WERI-Rb-1 (cell line): Measurements from ENCODE around the gene DUSP22.

Experiments
- DNase-seq: peaks from one replicate; pipeline ENCODE4 v3.0.0-alpha.2; 2020
- H3K27ac ChIP-seq: fragments of 250-450 bp; sonication (Bioruptor Pico); 2 replicates; pipeline ENCODE4 v1.5.1; 2020; ENCODE audit warnings: mild to moderate bottlenecking, moderate library complexity
- H3K27me3 ChIP-seq: fragments of 250-450 bp; sonication (Bioruptor Pico); 2 replicates; pipeline ENCODE4 v1.5.1; 2021; ENCODE audit warnings: mild to moderate bottlenecking, low read depth, moderate library complexity; ENCODE audit not compliant: insufficient read depth, severe bottlenecking
- H3K36me3 ChIP-seq: fragments of 250-450 bp; sonication (Bioruptor Pico); 2 replicates; pipeline ENCODE4 v1.5.1; 2020; ENCODE audit warnings: mild to moderate bottlenecking, moderate library complexity
- H3K4me3 ChIP-seq: 2 replicates; pipeline ENCODE4 v1.5.1; 2011; ENCODE audit warnings: low read depth, mild to moderate bottlenecking, control low read depth, low read length
- H3K9me3 ChIP-seq: fragments of 250-450 bp; sonication (Bioruptor Pico); 2 replicates; pipeline ENCODE4 v1.5.1; 2021; ENCODE audit warnings: mild to moderate bottlenecking, moderate library complexity; ENCODE audit not compliant: severe bottlenecking
- CTCF ChIP-seq: IDR thresholded peaks from 2 replicates; pipeline ENCODE4 v1.5.1; 2011; ENCODE audit warnings: low read depth, mild to moderate bottlenecking, control low read depth, inconsistent platforms, low read length

The DUSP22 gene

DNA sequence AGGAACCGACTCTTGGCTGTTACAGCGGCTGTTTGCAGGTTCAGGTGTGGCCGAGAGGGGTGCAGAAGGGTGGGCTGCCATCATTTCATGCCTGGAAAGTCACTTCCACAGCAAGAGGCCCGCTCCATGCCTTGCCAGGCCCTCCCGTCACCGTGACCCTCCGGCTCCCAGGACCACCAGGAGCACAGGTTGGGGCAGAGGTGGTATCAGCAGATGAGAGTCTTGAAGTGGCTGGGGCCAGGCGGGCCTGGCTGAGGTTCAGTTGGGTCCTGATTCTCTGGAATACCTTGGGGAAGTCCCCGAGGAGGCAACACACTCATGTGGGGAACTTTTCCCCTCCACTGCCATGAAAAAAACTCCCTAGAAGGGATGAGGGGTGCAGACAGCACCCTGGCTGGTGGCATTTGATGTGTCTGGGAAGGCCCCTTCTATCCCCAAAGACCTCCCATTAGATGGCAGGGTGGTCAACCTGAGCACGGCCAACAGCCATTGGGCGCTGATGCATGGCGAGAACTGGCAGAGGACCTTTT, 65.0 kb downstream of the DUSP22 start:
- H3K27ac ChIP-seq = no peak overlapping the region
- DNase-seq = no peak
- no peaks in the 10 kb centered on the region for H3K36me3 ChIP-seq
- TF ChIP-seq CTCF = no peak
- peaks cover 45% of the 10 kb centered on the region for H3K27me3 ChIP-seq
- H3K9me3 ChIP-seq = peaks cover under 1% of the 10 kb centered on the region
- H3K4me3 ChIP-seq = no peak overlapping the region

- Histone ChIP-seq H3K27ac (no peak overlapping the region), H3K4me3 (no peak overlapping the region), H3K36me3 (no peaks in the 10 kb centered on the region), H3K27me3 (peaks cover 51% of the 10 kb centered on the region), H3K9me3 (peaks cover 6% of the 10 kb centered on the region)
- no peak for TF ChIP-seq CTCF
- no peak for DNase-seq
These were observed 65.6 kb downstream of the DUSP22 start for GRCh38 chr6:357791-358341.

DNA sequence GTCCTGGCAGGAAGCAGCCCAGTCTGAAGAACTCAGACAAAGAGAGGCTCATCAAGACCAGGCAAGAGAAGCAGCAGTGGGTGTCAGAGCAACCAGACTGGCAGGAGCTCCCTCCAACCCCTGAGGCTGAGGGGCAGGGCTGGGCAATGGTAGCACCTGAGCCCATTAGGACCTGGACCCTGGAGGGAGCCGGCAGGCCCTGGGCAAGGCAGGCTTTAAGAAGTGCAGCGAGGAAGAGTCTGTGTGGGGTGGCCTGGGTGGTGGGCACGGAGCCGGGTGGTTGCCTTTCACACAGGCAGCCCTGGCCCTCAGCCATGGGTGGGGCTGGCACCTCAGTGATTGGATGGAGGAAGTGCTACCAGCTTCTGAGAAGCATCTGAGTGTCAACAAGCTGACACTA, 66.1 kb downstream of the DUSP22 start:
- Histone ChIP-seq H3K27me3 (peaks cover 52% of the 10 kb centered on the region), H3K4me3 (no peak overlapping the region), H3K36me3 (no peaks in the 10 kb centered on the region), H3K27ac (no peak overlapping the region), H3K9me3 (peaks cover 7% of the 10 kb centered on the region)
- DNase-seq = no peak
- TF ChIP-seq CTCF = no peak

DNA sequence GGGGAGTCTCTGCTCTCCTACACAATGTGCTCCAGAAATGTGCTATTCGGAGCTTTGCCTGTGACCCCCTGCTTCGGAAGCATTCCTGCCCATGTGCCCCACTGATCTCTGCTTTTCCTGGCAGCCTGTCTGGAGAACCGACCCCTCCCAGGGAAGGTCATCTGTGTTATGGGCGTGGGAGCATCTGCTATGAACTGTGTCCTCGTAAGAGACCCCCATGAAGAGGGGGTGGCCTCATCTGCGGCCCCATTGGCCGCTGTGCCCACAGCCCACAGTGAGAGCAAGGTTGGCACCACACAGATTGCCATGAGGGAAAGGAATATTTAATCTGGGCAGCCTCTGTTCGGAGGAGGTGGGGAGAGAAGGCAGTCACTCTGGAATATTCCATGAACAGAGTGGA, 66.6 kb downstream of the DUSP22 start:
- no peak overlapping the region for H3K27ac ChIP-seq
- no peak for TF ChIP-seq CTCF
- no peak overlapping the region for H3K4me3 ChIP-seq
- no peaks in the 10 kb centered on the region for H3K36me3 ChIP-seq
- H3K27me3 ChIP-seq = peaks cover 57% of the 10 kb centered on the region
- peaks cover 7% of the 10 kb centered on the region for H3K9me3 ChIP-seq
- no peak for DNase-seq

DNA sequence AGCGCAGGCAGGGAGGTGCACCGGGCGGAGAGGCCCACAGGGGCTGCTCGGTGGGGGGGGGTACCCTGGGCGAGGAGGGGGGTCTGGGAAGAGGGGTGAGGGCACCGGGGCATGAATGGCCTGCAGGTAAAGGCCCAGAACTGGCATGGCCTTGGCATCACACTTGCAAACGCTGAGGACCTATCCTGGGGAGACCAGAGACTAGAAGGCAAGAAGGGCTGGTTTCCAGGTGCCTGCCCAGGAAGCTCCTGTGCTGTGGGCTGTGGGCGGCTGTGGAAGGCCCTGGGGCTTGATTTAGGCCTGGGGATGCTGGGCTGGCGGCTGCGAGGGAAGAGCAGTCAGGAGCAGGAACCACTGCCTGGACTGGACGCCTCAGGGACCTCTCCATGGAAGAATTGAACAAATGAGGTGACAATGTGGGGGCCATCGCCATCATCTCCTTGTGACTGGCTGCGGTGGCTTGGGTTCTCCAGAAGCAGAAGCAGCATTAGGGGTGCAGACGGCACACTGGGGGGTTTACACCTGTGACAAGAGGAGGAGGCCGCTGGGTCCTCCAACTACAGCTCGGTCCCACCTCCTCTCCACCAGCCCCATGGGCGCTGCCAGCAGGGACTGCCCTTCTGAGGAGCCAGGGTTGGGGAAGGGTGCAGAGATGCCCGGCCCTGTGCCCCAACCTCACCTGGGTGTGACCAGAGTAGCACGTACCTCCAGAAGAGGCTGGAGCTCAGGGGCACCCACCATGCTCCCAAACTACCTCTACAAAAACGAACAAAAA, 67.2 kb downstream of the DUSP22 start:
- TF ChIP-seq CTCF = no peak
- Histone ChIP-seq H3K4me3 (no peak overlapping the region), H3K27me3 (peaks cover 63% of the 10 kb centered on the region), H3K9me3 (peaks cover 7% of the 10 kb centered on the region), H3K27ac (no peak overlapping the region), H3K36me3 (no peaks in the 10 kb centered on the region)
- DNase-seq = no peak
